HepG2 (cell line): ENCODE results near the gene KDM3B. TPM values are rescaled to one million over a fixed set of nuclear protein-coding genes. Genes with fewer than 3 reads are reported as not detected.
A peak's percentile ranks its signal among the peaks of the same experiment; 100 is the strongest.

Source experiments
- ATF6 ChIP-seq: sonication (generic); formaldehyde crosslinking; conservative IDR thresholded peaks from 2 replicates; pipeline ENCODE4 v1.4.0; 2020; ENCODE audit warnings: missing genetic modification reagents
- BCLAF1 ChIP-seq: fragments of 450-650 bp; IDR thresholded peaks from 2 replicates; pipeline ENCODE4 v1.6.1; 2017; ENCODE audit warnings: mild to moderate bottlenecking
- CREBL2 ChIP-seq: sonication (generic); formaldehyde crosslinking; IDR thresholded peaks from 2 replicates; pipeline ENCODE4 v1.8.1; 2023; ENCODE audit warnings: missing genetic modification reagents, mild to moderate bottlenecking, borderline replicate concordance
- FOSL2 ChIP-seq: sonication (generic); formaldehyde crosslinking; IDR thresholded peaks from 2 replicates; pipeline ENCODE4 v1.4.0; 2020; ENCODE audit warnings: missing genetic modification reagents
- FOXM1 ChIP-seq: sonication (generic); formaldehyde crosslinking; IDR thresholded peaks from 2 replicates; pipeline ENCODE4 v1.5.0; 2020; ENCODE audit warnings: missing genetic modification reagents
- GTF3A ChIP-seq: sonication (generic); formaldehyde crosslinking; conservative IDR thresholded peaks from 2 replicates; pipeline ENCODE4 v1.4.0; 2020; ENCODE audit warnings: mild to moderate bottlenecking, missing genetic modification reagents
- HOXA7 ChIP-seq: sonication (generic); formaldehyde crosslinking; IDR thresholded peaks from 2 replicates; pipeline ENCODE4 v1.8.1; 2022; ENCODE audit warnings: mild to moderate bottlenecking, missing genetic modification reagents, moderate library complexity
- IRF9 ChIP-seq: sonication (generic); formaldehyde crosslinking; IDR thresholded peaks from 2 replicates; pipeline ENCODE4 v1.8.0; 2022; ENCODE audit warnings: missing genetic modification reagents, mild to moderate bottlenecking, borderline replicate concordance
- IRX3 ChIP-seq: sonication (generic); formaldehyde crosslinking; IDR thresholded peaks from 2 replicates; pipeline ENCODE4 v1.8.1; 2023; ENCODE audit warnings: mild to moderate bottlenecking, low read depth, missing genetic modification reagents, borderline replicate concordance
- NFE2L1 ChIP-seq: sonication (generic); formaldehyde crosslinking; IDR thresholded peaks from 2 replicates; pipeline ENCODE4 v1.4.0; 2020; ENCODE audit warnings: missing genetic modification reagents, mild to moderate bottlenecking, borderline replicate concordance
- NONO ChIP-seq, 2 experiments: fragments of 450-650 bp in 1 of 2; sonication (generic) in 1 of 2; formaldehyde crosslinking in 1 of 2; IDR thresholded peaks in 1 of 2; conservative IDR thresholded peaks in 1 of 2; 2 replicates each; pipeline versions ENCODE4 v1.6.1 to v1.8.0; 2017 to 2022; ENCODE audit warnings: mild to moderate bottlenecking in 1 of 2, missing genetic modification reagents in 1 of 2, moderate library complexity in 1 of 2
- POLR2AphosphoS5 ChIP-seq: IDR thresholded peaks from 2 replicates; pipeline ENCODE4 v1.6.1; 2012; ENCODE audit warnings: low read depth, low read length
- PREB ChIP-seq: sonication (generic); formaldehyde crosslinking; IDR thresholded peaks from 2 replicates; pipeline ENCODE4 v1.4.0; 2020; ENCODE audit warnings: missing genetic modification reagents
- RNF219 ChIP-seq: sonication (generic); formaldehyde crosslinking; IDR thresholded peaks from 2 replicates; pipeline ENCODE4 v1.5.0; 2020; ENCODE audit warnings: mild to moderate bottlenecking, missing genetic modification reagents
- SNAPC2 ChIP-seq: sonication (generic); formaldehyde crosslinking; IDR thresholded peaks from 2 replicates; pipeline ENCODE4 v1.8.1; 2022; ENCODE audit warnings: mild to moderate bottlenecking, missing genetic modification reagents
- SOX5 ChIP-seq: IDR thresholded peaks from 2 replicates; pipeline ENCODE4 v1.6.1; 2016; ENCODE audit warnings: borderline replicate concordance
- TBX3 ChIP-seq: fragments of 450-650 bp; IDR thresholded peaks from 2 replicates; pipeline ENCODE4 v1.6.1; 2017; ENCODE audit warnings: antibody characterized with exemption, mild to moderate bottlenecking, inconsistent platforms, borderline replicate concordance
- ZNF296 ChIP-seq: sonication (generic); formaldehyde crosslinking; conservative IDR thresholded peaks from 2 replicates; pipeline ENCODE4 v1.5.0; 2020; ENCODE audit warnings: mild to moderate bottlenecking, missing genetic modification reagents
- ZNF775 ChIP-seq: sonication (generic); formaldehyde crosslinking; IDR thresholded peaks from 2 replicates; pipeline ENCODE4 v1.4.0; 2020; ENCODE audit warnings: missing genetic modification reagents, mild to moderate bottlenecking, moderate library complexity, borderline replicate concordance
- polyA plus RNA-seq, 8 experiments: library from polyadenylated mRNA; depleted of rRNA in 3 of 8; stranded (reverse) in 7 of 8; unstranded in 1 of 8; fragments of >200 nt; fragmentation: Illumina TruSeq in 4 of 8; extraction: Trizol in 4 of 8; gene quantifications; 2 replicates each; pipeline versions ENCODE4 v1.2.1 to v1.2.3, GENCODE V29; 2011 to 2016; ENCODE audit warnings: low read depth in 4 of 8, missing spikeins in 1 of 8, mixed read lengths in 1 of 8; ENCODE audit not compliant: insufficient read depth in 1 of 8
- total RNA-seq, 5 experiments: library from RNA; depleted of rRNA; stranded (reverse); fragments of >200 nt; fragmentation: Illumina TruSeq; extraction: Trizol; gene quantifications; 2 replicates each; pipeline ENCODE4 v1.2.3, GENCODE V29; 2016; ENCODE audit warnings: low read depth in 1 of 5

Gene KDM3B
- total and polyA plus RNA-seq, 2 of the 13 experiments (the other 11 are each of a cell fraction or from before 2014, with no cell fraction given), result 19.7 to 34.3 TPM

GRCh38 chr5:138459311-138459933, 106.9 kb downstream of the KDM3B start (continued):
- no peak for TF ChIP-seq ZNF775
- TF ChIP-seq SOX5, result peak; percentile 79; the same call in 1 of the 2 replicates
- TF ChIP-seq BCLAF1, result no peak
- TF ChIP-seq POLR2AphosphoS5, result no peak
- no peak for TF ChIP-seq TBX3
- no peak for TF ChIP-seq SNAPC2
- TF ChIP-seq NFE2L1, result peak; percentile 40; the same call in 1 of the 2 replicates
- TF ChIP-seq PREB (CRISPR knock-in tag), result no peak
- 0 out of 2 replicates have a peak, but pooled peaks have one; percentile 59 for TF ChIP-seq CREBL2 (CRISPR knock-in tag)
- TF ChIP-seq IRF9 (CRISPR knock-in tag), result peak; percentile 81; the same call in 1 of the 2 replicates
- TF ChIP-seq ZNF296 (CRISPR knock-in tag), result peak; percentile 61; the same call in 1 of the 2 replicates
- TF ChIP-seq FOSL2 (CRISPR knock-in tag), result peak; percentile 73
- no peak for TF ChIP-seq NONO (IDR thresholded peaks at IDR 0.05)
- no peak for TF ChIP-seq NONO (CRISPR knock-in tag; conservative IDR thresholded peaks at IDR 0.05)
- TF ChIP-seq IRX3 (CRISPR knock-in tag), result no peak
- 0 out of 2 replicates have a peak, but pooled peaks have one; percentile 63 for TF ChIP-seq RNF219 (CRISPR knock-in tag)
- TF ChIP-seq GTF3A, result no peak
- no peak for TF ChIP-seq FOXM1 (CRISPR knock-in tag)
- TF ChIP-seq HOXA7, result no peak
- no peak for TF ChIP-seq ATF6 (CRISPR knock-in tag)
